Memory B cell (primary cell): ENCODE measurements around the gene MRPL24.

Experiments used
- ATAC-seq: fragments of 150-1000 bp; cut with Tn5 transposase; 2 replicates; pipeline ENCODE4 v1.10.0; 2021; ENCODE audit warnings: low read depth, mild to moderate bottlenecking, moderate library complexity
- DNase-seq, 2 donors: peaks; one replicate each; pipeline ENCODE4 v3.0.0; 2022; ENCODE audit warnings: low spot score in 2 of 2
- H3K27ac Mint-ChIP-seq: one replicate; pipeline ENCODE4 v1.8.0; 2022; ENCODE audit warnings: mild to moderate bottlenecking, moderate library complexity, mixed read lengths
- H3K27me3 Mint-ChIP-seq: one replicate; pipeline ENCODE4 v1.8.0; 2022; ENCODE audit warnings: mixed read lengths
- H3K36me3 Mint-ChIP-seq: one replicate; pipeline ENCODE4 v1.8.0; 2022; ENCODE audit warnings: mild to moderate bottlenecking, mixed read lengths
- H3K4me1 Mint-ChIP-seq: one replicate; pipeline ENCODE4 v1.8.0; 2022; ENCODE audit warnings: mixed read lengths
- H3K4me3 Mint-ChIP-seq: one replicate; pipeline ENCODE4 v1.8.0; 2022; ENCODE audit warnings: mild to moderate bottlenecking, moderate library complexity, mixed read lengths
- H3K9me3 Mint-ChIP-seq: one replicate; pipeline ENCODE4 v1.8.0; 2022; ENCODE audit warnings: mixed read lengths

Gene MRPL24

DNA sequence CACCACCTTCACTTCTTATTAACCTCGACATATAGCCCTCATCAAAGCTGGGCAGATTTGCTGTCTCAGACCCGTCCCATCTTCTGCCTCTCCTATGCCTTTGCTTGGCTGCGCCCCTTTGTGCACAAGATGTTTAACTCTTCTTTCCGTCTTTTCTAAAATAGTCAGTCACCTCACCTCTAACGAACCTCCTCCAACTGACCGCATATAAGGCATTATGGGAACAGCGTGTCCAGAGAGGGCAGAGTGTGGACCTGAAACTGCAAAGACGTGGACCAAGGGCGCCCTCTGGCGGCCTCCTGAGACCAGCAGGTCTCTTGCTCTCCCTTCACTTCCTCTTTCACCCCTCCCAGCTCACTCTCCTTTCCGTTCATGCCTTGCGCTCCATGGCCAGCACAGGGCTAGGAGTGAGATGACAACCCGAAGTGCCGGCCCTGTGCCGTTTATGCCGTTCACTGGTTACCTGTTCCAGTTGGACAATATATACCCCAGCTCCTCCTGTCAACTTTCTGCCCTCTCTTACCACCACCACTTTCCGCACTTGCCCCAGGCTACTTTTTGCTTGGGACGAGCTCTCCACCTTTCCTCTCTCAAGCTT is 15.1 kb downstream of the MRPL24 start:
- H3K27me3 Mint-ChIP-seq, result no peaks in the 10 kb centered on the region
- DNase-seq (peak; percentile 77 to 78), ATAC-seq (peak; percentile 34)
- no peak overlapping the region for H3K27ac Mint-ChIP-seq
- H3K36me3 Mint-ChIP-seq, result peaks cover 18% of the 10 kb centered on the region
- peaks cover 32% of the 10 kb centered on the region for H3K4me1 Mint-ChIP-seq
- H3K4me3 Mint-ChIP-seq, result no peak overlapping the region
- H3K9me3 Mint-ChIP-seq, result no peaks in the 10 kb centered on the region

DNA sequence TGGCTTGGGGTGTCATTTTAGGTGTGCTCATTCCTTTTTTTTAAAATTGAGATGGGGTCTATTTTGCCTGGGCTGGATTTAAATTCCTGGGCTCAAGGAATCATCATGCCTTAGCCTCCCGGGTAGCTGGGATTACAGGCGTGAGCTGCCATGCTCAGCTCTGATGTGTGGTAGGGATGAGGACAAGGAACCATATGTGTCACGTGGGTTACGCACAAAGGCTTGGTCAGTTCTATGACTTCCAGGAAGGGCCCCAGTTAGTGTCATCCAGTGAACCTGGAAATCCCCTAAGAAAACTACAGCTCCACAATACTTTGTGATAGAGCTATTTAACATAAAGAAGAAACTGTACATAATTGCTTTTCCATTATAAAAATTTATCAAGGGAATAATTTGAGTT is 19.4 kb downstream of the MRPL24 start:
- Mint-ChIP-seq H3K36me3 (peaks cover 24% of the 10 kb centered on the region), H3K4me1 (peaks cover 13% of the 10 kb centered on the region), H3K27ac (no peak overlapping the region), H3K9me3 (no peaks in the 10 kb centered on the region), H3K27me3 (no peaks in the 10 kb centered on the region), H3K4me3 (no peak overlapping the region)
- DNase-seq, result no peak
- ATAC-seq, result no peak

DNA sequence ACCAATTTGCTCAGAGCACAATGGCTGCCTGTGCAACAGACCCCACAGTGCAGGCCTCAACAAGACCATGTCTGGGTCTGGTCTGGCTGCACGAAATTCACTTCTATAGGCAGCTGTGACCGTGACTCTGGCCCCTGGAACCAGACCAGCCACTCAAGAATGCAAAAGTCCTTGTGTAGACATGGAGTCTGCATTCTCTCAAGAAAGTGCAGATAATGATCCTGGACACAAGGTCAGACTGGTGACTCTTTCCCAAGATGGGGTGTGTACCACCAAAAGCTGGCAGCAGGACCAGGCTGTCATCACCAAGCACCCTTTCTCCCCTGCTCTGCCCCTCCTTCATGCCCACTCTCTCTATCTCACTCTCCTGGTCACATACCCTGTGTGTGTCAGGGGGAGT is 19.8 kb downstream of the MRPL24 start:
- no peak overlapping the region for H3K4me3 Mint-ChIP-seq
- ATAC-seq (no peak), DNase-seq (no peak)
- H3K27me3 Mint-ChIP-seq, result no peaks in the 10 kb centered on the region
- H3K36me3 Mint-ChIP-seq, result peaks cover 26% of the 10 kb centered on the region
- H3K27ac Mint-ChIP-seq, result no peak overlapping the region
- H3K9me3 Mint-ChIP-seq, result no peaks in the 10 kb centered on the region
- peaks cover 13% of the 10 kb centered on the region for H3K4me1 Mint-ChIP-seq

DNA sequence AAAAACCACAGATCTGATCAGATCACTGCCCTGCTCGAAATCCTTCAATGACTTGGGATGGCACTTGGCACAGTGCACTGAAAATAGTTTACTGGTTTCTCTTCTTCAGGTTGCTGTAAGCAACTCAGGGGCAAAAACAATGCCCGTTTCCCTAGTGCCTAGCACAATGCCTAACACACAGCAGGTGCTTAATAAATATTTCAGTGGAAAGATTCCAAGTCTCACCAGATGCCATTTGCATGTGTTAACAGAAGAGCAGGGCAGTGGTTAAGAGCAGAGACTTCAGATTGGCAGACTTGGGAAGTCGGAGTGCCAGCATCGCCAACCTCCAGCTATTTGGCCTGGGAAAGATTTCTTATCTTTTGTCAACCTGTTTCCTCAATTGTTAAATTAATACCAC is 23.5 kb downstream of the MRPL24 start:
- DNase-seq (no peak), ATAC-seq (no peak)
- peaks cover 23% of the 10 kb centered on the region for H3K36me3 Mint-ChIP-seq
- no peaks in the 10 kb centered on the region for H3K27me3 Mint-ChIP-seq
- H3K9me3 Mint-ChIP-seq, result no peaks in the 10 kb centered on the region
- H3K27ac Mint-ChIP-seq, result no peak overlapping the region
- peaks cover 3% of the 10 kb centered on the region for H3K4me1 Mint-ChIP-seq
- no peak overlapping the region for H3K4me3 Mint-ChIP-seq

DNA sequence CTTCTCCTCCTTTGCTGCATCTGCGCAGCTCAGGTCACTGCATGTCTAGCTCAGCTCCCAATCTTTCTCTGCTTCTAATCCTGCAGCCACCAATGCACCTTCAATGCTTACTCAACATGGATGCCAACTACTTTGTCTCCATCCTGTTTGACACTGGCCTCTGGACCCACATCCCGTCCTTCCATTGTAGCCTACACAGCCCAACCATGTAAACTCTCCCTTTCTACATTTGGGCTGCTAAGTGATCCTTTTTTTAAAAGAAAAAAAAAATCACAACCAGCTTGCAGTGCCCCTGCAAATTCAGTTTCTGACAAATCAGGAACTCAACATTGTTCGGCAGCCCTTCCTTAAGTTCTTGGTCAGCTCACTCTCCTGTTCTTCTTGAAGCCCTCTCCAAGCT is 26.1 kb downstream of the MRPL24 start:
- Mint-ChIP-seq H3K4me3 (no peak overlapping the region), H3K36me3 (peaks cover 21% of the 10 kb centered on the region), H3K4me1 (peaks cover 3% of the 10 kb centered on the region), H3K27me3 (no peaks in the 10 kb centered on the region), H3K27ac (no peak overlapping the region), H3K9me3 (no peaks in the 10 kb centered on the region)
- DNase-seq, result no peak
- no peak for ATAC-seq

DNA sequence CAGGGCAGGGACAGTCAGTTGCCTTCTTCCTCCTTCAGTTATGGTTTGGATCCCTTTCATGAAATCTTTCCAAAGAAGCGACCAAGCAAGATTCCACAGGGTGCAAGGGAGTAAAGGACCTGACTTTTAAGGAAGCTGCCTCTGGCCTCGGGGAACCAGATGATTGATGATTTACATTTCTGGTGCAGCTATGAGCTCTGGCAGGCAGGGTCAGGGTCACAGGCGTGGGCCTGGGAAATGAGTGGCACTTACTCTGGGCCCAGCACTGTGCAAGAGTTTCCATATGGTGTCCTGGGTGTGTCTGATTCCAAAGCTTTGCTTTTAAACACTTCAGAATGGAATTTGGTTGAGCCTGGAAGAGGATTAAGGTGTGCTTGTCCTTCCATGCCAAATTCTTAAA is 28.3 kb downstream of the MRPL24 start:
- ATAC-seq (no peak), DNase-seq (no peak)
- H3K9me3 Mint-ChIP-seq, result no peaks in the 10 kb centered on the region
- H3K36me3 Mint-ChIP-seq, result peaks cover 19% of the 10 kb centered on the region
- H3K27me3 Mint-ChIP-seq, result no peaks in the 10 kb centered on the region
- peaks cover 3% of the 10 kb centered on the region for H3K4me1 Mint-ChIP-seq
- H3K27ac Mint-ChIP-seq, result no peak overlapping the region
- no peak overlapping the region for H3K4me3 Mint-ChIP-seq

DNA sequence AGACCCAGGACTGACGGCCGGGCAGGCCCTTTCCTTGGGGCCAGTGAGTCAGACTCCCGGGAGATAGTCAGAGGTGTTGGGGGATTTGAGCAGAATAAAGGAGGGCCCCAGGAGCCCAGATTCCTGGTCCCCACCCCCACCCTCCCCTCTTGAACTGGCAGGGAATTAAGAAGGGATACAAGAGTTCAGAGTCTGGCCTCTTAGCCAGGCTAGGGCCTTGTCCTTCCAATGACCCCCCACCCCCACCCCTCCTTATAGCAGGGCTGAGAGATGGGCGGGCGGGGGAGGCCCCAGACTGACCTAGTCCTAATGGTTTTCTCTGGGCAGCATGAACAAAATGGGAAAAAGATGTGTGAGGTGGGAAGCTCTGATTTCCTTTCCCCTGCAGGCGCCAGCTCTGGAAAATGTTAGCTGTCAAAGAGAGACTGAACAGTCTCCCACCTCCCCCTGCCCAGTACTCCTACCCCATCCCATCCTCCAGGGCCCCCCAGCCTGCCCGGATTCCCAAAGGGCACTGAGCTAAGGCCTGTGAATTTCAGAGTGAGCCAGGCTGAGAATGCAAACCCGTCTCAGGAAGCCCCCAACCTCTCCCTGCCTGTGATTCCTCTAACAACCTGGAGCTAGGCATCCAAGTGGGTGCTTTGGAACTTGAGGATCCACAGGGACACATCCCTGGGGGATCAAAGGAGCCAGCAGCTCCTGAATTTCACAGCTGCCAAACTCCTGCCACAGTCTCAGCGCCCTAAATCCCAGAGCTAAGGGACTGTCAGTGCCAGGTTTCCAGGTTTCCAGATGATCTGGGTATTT is 29.7 kb downstream of the MRPL24 start:
- Mint-ChIP-seq H3K4me3 (no peak overlapping the region), H3K27ac (no peak overlapping the region), H3K36me3 (peaks cover 12% of the 10 kb centered on the region), H3K9me3 (no peaks in the 10 kb centered on the region), H3K27me3 (no peaks in the 10 kb centered on the region), H3K4me1 (peaks cover 9% of the 10 kb centered on the region)
- DNase-seq (no peak), ATAC-seq (no peak)

DNA sequence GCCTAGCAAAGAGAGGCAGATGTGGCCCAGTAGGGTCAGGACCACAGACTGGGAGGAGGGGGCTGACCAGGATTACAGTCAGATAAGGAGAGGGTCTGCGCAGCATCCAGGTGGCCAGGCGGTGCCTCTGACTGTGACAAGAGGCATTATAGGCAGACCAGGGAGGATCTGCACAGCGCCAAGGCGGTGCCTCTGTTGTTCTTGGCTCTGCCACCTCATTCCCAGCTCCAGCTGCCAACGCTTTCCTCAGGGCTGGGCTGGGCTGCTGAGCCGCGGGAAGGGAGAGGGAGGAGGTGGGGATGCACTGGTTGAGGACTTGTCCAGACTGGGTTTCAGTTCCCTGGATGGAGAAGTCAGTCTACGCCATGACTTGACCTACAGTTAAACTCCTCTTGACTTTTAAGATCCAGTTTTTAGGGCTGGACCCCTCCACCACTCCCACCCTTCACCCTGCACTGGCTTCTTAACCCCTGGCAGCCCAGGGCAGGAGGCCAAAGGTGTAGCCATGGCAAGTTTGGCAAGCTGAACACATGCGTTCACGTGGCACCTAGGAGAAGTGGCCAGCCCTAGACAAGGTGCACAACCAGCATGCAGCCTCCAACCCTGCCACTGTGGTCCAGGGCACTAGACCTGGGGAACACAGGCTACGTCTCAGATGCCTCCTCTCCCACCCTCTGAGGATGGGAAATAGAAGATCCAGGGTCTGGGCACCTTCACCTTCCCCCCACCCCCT is 31.0 kb downstream of the MRPL24 start:
- Mint-ChIP-seq H3K4me3 (no peak overlapping the region), H3K4me1 (peaks cover 10% of the 10 kb centered on the region), H3K27ac (peak overlapping the region; percentile 36), H3K9me3 (no peaks in the 10 kb centered on the region), H3K36me3 (peaks cover 2% of the 10 kb centered on the region), H3K27me3 (no peaks in the 10 kb centered on the region)
- no peak for ATAC-seq
- no peak for DNase-seq

DNA sequence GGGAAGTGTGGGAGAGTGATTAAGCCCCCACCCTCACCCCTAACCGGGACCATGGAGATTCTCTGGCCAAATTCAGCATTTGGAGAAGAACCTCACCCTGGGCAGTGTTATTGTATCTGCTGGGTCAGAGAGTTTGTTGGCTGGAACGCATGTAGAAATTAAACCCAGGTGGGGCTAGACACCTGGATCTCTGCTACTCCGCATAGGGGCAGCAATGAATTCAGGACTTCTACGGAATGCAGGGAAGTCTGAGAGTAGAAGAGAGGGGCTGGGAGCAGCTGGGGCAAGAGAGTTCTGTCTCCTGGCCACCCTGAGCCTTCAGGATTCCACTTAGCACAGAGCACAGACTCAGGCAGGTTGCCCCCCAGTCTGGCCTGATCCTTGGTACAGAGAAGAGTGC is 31.9 kb downstream of the MRPL24 start:
- ATAC-seq (no peak), DNase-seq (no peak)
- Mint-ChIP-seq H3K4me3 (no peak overlapping the region), H3K27me3 (peaks cover 4% of the 10 kb centered on the region), H3K9me3 (no peaks in the 10 kb centered on the region), H3K36me3 (no peaks in the 10 kb centered on the region), H3K4me1 (peaks cover 15% of the 10 kb centered on the region), H3K27ac (peak overlapping the region; percentile 36)

DNA sequence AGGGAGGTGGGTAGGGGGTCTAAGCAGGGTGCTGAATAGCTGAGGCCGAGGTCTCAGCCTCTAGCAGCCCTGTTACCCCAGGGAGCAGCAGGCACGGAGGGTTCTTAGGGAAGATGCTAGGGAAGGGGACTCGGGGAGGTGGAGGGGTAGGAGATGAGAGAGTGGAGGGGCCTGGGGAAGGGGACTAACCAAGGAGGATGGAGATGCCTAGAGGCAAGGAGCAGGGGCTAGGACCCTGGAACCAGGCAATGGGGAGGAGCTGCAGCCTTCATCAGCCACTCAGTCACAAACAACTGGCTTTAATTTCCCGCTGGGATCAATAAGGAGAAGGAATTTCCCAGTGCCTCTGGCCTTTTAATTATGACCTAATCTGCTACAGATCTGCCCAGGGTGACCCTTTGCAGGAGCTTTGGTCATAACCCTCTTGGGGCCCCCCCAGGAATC is 32.6 kb downstream of the MRPL24 start:
- Mint-ChIP-seq H3K4me3 (no peak overlapping the region), H3K27me3 (peaks cover 8% of the 10 kb centered on the region), H3K27ac (no peak overlapping the region), H3K9me3 (no peaks in the 10 kb centered on the region), H3K4me1 (peaks cover 15% of the 10 kb centered on the region), H3K36me3 (no peaks in the 10 kb centered on the region)
- DNase-seq (no peak), ATAC-seq (no peak)

DNA sequence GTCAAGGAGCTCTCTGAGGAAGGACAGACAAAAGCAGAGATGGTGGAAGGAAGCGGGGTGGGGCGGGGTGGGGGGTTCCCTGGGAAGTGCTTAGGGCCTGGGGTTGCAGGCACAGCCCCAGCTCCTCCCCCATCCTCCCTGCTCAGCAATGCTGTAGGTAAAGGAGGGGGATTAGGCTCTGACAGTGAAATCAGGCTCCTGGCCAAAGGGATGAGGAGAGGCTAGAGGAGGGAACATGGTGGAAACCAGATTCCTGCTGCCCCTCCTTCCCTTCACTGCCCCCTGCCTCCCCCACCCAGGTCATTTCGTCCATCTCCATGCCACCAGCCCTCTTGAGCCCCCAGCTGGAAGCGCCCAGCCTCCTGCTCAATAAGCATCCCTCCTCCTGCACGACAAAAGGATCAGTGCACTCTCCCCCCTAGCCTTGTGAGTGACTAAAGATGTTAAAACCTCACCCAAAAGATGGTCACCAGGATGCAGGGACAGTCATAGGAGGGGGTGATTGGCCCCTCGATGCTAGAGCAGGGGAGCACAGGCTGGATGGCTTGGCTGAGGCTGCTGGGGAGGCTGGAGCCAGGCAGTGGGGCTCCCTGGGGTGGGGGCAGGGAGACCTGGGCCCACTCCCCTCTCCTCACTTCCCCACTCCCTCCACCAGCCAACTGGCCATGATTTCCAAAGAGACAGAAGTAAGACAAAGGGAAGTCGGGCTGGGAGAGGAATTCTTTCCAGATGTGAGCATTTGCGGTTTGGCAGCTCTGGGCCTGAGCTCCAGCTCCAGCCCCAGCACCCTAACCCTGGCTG is 33.3 kb downstream of the MRPL24 start:
- no peaks in the 10 kb centered on the region for H3K9me3 Mint-ChIP-seq
- H3K4me1 Mint-ChIP-seq, result peaks cover 15% of the 10 kb centered on the region
- H3K27ac Mint-ChIP-seq, result no peak overlapping the region
- no peak overlapping the region for H3K4me3 Mint-ChIP-seq
- no peak for DNase-seq
- peaks cover 10% of the 10 kb centered on the region for H3K27me3 Mint-ChIP-seq
- ATAC-seq, result no peak
- no peaks in the 10 kb centered on the region for H3K36me3 Mint-ChIP-seq

DNA sequence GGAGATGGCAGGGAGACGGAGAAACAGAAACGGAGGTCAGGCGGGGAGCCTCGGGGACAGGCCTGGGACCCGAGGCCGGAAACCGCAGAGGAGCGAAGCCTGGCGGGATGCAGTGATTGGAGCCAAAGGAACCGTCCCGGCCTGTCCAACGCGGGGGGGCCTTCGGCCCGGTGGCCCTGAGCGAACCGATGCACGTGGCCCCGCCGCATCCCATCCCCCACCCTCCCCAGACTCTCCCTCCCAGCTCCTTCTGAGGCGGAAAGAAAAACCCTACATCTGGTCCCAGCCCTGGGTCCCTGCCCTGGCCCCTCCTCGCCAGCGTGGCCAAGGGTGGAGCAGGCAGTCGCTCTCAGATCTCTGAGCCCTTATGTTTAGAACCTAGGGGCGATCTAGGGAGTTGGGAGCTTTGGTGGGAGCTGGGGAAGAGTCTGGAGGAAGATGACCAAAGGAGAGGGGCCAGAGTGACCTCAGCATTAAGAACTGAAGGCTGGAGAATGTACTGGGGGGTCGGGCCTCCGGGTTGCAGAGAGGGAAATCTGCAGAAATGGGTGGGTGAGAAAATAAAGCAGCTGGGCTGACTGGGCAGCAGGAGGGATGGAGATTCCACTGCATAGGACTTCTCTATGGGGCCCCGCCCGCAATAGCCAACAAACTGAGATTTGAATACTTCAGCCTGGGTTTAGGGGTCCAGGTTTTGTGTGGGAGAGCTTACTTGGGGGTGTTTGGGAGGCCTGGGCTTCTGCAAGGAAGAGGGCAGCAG is 34.1 kb downstream of the MRPL24 start:
- peak overlapping the region; percentile 93 for H3K4me3 Mint-ChIP-seq
- H3K9me3 Mint-ChIP-seq, result no peaks in the 10 kb centered on the region
- peaks cover 10% of the 10 kb centered on the region for H3K27me3 Mint-ChIP-seq
- DNase-seq (no peak), ATAC-seq (peak; percentile 8)
- H3K4me1 Mint-ChIP-seq, result peaks cover 15% of the 10 kb centered on the region
- H3K36me3 Mint-ChIP-seq, result no peaks in the 10 kb centered on the region
- H3K27ac Mint-ChIP-seq, result peak overlapping the region; percentile 67

DNA sequence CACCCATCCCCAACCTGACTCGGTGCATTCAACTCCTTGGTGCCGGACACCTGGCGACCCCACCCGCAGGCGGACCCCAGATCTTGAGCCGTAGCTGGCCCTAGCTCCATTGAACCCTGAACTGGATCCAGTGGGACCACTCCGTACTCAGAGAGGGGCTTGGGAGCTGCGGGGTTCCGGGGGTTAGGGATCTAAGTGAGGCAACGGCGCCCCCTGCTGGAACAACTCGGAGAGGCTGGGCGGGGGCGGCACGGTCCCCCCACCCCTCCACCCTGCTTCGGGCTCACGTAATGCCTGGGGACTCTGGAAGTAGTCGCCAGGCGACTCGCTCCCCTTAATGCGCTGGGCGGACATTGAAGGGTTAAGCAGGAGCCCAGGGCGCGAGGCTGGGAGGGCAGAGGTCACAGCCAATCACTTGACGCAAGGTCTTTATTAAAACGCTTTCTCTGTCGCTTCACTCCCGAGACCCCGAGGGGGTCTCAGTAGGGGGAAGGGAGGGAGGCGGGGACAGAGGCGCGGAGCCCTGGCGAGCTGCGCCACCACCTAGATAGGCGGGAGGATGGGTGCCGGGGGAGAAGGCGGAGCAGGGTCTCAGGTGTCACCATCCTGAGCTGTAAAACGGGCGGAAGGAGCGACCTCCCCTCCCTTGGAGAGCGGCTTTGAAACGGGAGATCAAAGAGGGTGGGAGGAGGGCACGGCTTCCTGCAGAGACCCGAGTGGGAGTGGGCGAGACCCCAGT is 34.8 kb downstream of the MRPL24 start:
- Mint-ChIP-seq H3K27me3 (peaks cover 14% of the 10 kb centered on the region), H3K4me3 (peak overlapping the region; percentile 93), H3K36me3 (no peaks in the 10 kb centered on the region), H3K4me1 (peaks cover 15% of the 10 kb centered on the region), H3K27ac (peak overlapping the region; percentile 67), H3K9me3 (no peaks in the 10 kb centered on the region)
- peak; percentile 78 for ATAC-seq
- peak; percentile 63 to 68 for DNase-seq
